ENCODE results near the gene PRKCZ. TPM values are rescaled to one million over a fixed set of nuclear protein-coding genes. Genes with fewer than 3 reads are reported as not detected.

Gene PRKCZ
- total RNA-seq, 1 experiment from 2014 or later = 56.8 TPM

DNA sequence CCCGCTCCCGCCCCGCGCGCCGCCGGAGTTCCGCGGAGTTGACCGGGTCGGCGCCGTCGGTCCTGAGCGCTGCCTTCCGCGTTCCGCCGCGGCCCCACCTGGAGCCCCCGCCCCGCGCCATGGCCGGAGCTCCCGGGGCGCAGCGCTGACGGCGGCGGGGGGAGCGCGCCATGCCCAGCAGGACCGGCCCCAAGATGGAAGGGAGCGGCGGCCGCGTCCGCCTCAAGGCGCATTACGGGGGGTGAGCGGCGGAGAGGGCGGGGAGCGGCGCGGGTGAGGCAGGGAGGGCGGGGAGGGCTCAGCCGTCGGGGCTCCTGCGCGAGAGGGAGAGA lies 216 bp downstream of the PRKCZ start:
- Histone ChIP-seq H3K9ac (ENCODE audit: low read length) (peak overlapping the region; percentile 71), H3K4me1 (ENCODE audit: insufficient read depth, low read length) (peaks cover 15% of the 10 kb centered on the region), H3K4me2 (ENCODE audit: low read length) (peak overlapping the region; percentile 96), H2AFZ (ENCODE audit: low read length) (peak overlapping the region; percentile 80), H3K27ac (ENCODE audit: low read length) (no peak overlapping the region), H3K9me3 (ENCODE audit: low read length) (no peaks in the 10 kb centered on the region), H3K36me3 (ENCODE audit: low read depth, low read length) (peaks cover 2% of the 10 kb centered on the region; the same call in 1 of the 2 replicates), H3F3A (ENCODE audit: low read length, unreplicated experiment) (no peaks in the 10 kb centered on the region), H3K9me2 (replicated peaks; ENCODE audit: low read length) (no peaks in the 10 kb centered on the region), H3K27me3 (ENCODE audit: low read length) (no peaks in the 10 kb centered on the region), H3K79me2 (ENCODE audit: low read length) (peaks cover 38% of the 10 kb centered on the region), H3K4me3 (ENCODE audit: low read length) (peak overlapping the region; percentile 90), H4K20me1 (ENCODE audit: low read length) (no peaks in the 10 kb centered on the region)
- ATAC-seq = peak; percentile 39
- DNase-seq = peak; percentile 65
- TF ChIP-seq EZH2phosphoT487 (IDR thresholded peaks at IDR 0.05; ENCODE audit: borderline replicate concordance, low read length) = no peak
- no peak for TF ChIP-seq EZH2 (IDR thresholded peaks at IDR 0.05; ENCODE audit: low read length, unreplicated experiment)
- no peak for TF ChIP-seq CTCF (conservative IDR thresholded peaks at IDR 0.05; ENCODE audit: low read depth, low read length)
- intact Hi-C loops (cut with micrococcal nuclease) = loop anchor here (1.0 kb wide), 1 partner anchor 82 kb away; no protein-coding TSS in a partner anchor
- no TSS peak for BruUV-seq (replicated peaks)
- ChIA-PET POLR2A (ENCODE audit: unreplicated experiment) (interaction anchor here (0.6 kb wide), 1 partner anchor 158 kb away, joined by 4 read pairs; no protein-coding TSS in a partner anchor), CTCF (interaction anchor here (1.0 kb wide), 1 partner anchor 106 kb away, joined by 4 read pairs; no protein-coding TSS in a partner anchor)

GRCh38 chr1:2050793-2051682 lies 827 bp downstream of the PRKCZ start:
- ChIA-PET POLR2A (ENCODE audit: unreplicated experiment) (interaction anchor here (0.6 kb wide), 1 partner anchor 159 kb away, joined by 4 read pairs; no protein-coding TSS in a partner anchor), CTCF (interaction anchor here (1.0 kb wide), 1 partner anchor 107 kb away, joined by 4 read pairs; no protein-coding TSS in a partner anchor)
- peak; percentile 22 for DNase-seq
- Histone ChIP-seq H3K4me1 (ENCODE audit: insufficient read depth, low read length) (peaks cover 15% of the 10 kb centered on the region), H3K27ac (ENCODE audit: low read length) (no peak overlapping the region), H3K4me2 (ENCODE audit: low read length) (peak overlapping the region; percentile 96), H4K20me1 (ENCODE audit: low read length) (no peaks in the 10 kb centered on the region), H2AFZ (ENCODE audit: low read length) (peak overlapping the region; percentile 80), H3K4me3 (ENCODE audit: low read length) (peak overlapping the region; percentile 90), H3K27me3 (ENCODE audit: low read length) (no peaks in the 10 kb centered on the region), H3K9me2 (replicated peaks; ENCODE audit: low read length) (no peaks in the 10 kb centered on the region), H3K9ac (ENCODE audit: low read length) (peak overlapping the region; percentile 71), H3K36me3 (ENCODE audit: low read depth, low read length) (peaks cover 6% of the 10 kb centered on the region; the same call in 1 of the 2 replicates), H3F3A (ENCODE audit: low read length, unreplicated experiment) (no peaks in the 10 kb centered on the region), H3K79me2 (ENCODE audit: low read length) (peaks cover 38% of the 10 kb centered on the region), H3K9me3 (ENCODE audit: low read length) (no peaks in the 10 kb centered on the region)
- ATAC-seq = peak; percentile 0; the same call in 1 of the 2 replicates
- BruUV-seq (replicated peaks) = TSS peak; percentile 30
- intact Hi-C loops (cut with micrococcal nuclease) = loop anchor here (1.0 kb wide), 1 partner anchor 81 kb away; no protein-coding TSS in a partner anchor
- TF ChIP-seq EZH2phosphoT487 (IDR thresholded peaks at IDR 0.05; ENCODE audit: borderline replicate concordance, low read length) (no peak), CTCF (conservative IDR thresholded peaks at IDR 0.05; ENCODE audit: low read depth, low read length) (no peak), EZH2 (IDR thresholded peaks at IDR 0.05; ENCODE audit: low read length, unreplicated experiment) (no peak)

All from PC-3 (cell line).